ENCODE data around the gene SLC10A7.

The SLC10A7 gene

DNA sequence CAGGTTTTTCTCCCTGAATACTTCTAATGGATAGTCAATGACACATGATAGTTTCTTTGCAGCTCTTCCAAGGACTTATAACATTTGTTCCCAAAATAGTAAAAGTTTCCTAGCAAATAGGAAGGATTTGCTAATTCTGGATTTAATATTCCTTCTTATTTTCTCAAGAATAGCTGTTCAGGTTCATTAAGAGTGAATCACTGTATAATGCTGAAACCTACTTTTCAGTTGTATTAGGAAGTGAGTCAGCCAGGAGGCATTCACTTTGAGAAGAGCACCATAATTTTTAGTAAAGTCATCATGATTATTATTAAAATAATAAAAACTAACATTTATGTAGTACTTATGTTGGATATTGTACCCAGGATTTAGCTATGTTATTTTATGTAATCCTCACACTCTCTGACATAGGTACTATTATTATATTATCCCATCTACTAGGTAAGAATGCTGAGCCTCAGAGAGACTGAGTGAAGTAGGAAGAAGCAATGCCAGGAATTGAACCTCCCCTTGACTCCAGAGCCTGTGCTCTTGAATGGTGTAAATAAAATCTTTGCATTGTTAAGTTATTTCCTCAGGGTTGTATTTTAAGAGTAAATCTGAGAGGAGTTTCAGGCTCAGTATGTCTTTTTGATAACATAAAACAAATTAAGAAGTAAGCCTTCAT is 192.6 kb downstream of the SLC10A7 start:
- Histone ChIP-seq H3K9ac (ENCODE audit: low read length) (no peak overlapping the region), H3K9me3 (replicated peaks; ENCODE audit: insufficient read depth, low read length) (no peaks in the 10 kb centered on the region), H3K9me2 (replicated peaks; ENCODE audit: insufficient read depth, low read length) (no peaks in the 10 kb centered on the region), H3K27ac (ENCODE audit: low read length) (no peak overlapping the region), H3K4me1 (ENCODE audit: low read length) (peaks cover 12% of the 10 kb centered on the region), H3K27me3 (replicated peaks; ENCODE audit: insufficient read depth, low read length) (no peaks in the 10 kb centered on the region), H3K79me2 (ENCODE audit: low read length) (no peaks in the 10 kb centered on the region), H3K4me2 (ENCODE audit: low read depth, low read length) (no peak overlapping the region), H3K36me3 (replicated peaks; ENCODE audit: insufficient read depth, low read length) (no peaks in the 10 kb centered on the region), H2AFZ (ENCODE audit: low read length) (no peak overlapping the region), H4K20me1 (ENCODE audit: insufficient read depth, low read length) (no peaks in the 10 kb centered on the region), H3F3A (ENCODE audit: insufficient read depth, low read length) (peaks cover 10% of the 10 kb centered on the region), H3K4me3 (ENCODE audit: low read length) (no peak overlapping the region)
- DNase-seq: no peak
- TF ChIP-seq EZH2 (optimal IDR thresholded peaks at IDR 0.05; ENCODE audit: low read depth, low read length) (no peak), EZH2phosphoT487 (IDR thresholded peaks at IDR 0.05; ENCODE audit: low read length) (no peak)
- TF ChIP-seq, protein P1, sequence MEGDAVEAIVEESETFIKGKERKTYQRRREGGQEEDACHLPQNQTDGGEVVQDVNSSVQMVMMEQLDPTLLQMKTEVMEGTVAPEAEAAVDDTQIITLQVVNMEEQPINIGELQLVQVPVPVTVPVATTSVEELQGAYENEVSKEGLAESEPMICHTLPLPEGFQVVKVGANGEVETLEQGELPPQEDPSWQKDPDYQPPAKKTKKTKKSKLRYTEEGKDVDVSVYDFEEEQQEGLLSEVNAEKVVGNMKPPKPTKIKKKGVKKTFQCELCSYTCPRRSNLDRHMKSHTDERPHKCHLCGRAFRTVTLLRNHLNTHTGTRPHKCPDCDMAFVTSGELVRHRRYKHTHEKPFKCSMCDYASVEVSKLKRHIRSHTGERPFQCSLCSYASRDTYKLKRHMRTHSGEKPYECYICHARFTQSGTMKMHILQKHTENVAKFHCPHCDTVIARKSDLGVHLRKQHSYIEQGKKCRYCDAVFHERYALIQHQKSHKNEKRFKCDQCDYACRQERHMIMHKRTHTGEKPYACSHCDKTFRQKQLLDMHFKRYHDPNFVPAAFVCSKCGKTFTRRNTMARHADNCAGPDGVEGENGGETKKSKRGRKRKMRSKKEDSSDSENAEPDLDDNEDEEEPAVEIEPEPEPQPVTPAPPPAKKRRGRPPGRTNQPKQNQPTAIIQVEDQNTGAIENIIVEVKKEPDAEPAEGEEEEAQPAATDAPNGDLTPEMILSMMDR (IDR thresholded peaks at IDR 0.05; ENCODE audit: low read length): no peak

DNA sequence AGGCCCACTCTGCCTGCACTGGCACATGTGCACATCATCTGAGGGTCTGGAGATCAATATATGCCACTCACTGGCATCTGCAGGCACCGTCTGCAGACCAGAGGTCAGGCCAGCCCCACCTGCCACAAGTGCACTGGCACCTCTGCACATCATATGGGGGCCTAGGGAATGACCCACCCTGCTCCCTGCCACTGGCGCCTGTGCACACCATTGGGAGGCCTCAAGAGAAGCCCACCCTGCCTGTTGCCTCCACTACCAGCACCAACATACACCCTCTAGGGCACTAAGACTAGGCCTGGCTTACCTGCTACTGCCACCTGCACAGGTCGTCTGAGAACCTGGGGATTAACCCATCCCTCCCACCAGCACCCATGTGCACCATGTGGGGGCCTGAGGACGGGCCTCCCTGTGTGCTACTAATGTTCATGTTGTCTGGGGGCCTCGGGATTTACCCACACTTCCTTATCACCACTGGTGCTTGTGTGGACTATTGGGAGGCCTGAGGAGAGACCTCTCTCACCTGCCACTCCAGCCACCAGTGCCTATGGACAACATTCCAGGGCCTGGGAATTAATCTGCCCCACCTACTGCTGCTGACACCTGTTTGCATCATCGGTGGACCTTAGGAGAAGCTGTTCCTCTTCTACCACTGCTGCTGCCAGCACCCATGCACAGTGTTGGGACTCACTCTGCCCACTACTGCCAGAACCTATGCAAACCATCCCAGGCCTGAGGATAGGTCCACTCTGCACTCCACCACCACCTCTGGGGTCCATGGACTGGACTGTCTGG is 193.7 kb downstream of the SLC10A7 start:
- DNase-seq: no peak
- H3K27me3 ChIP-seq (replicated peaks; ENCODE audit: insufficient read depth, low read length): no peaks in the 10 kb centered on the region
- H3F3A ChIP-seq (ENCODE audit: insufficient read depth, low read length): no peaks in the 10 kb centered on the region
- no peak overlapping the region for H3K9ac ChIP-seq (ENCODE audit: low read length)
- no peak for TF ChIP-seq EZH2 (optimal IDR thresholded peaks at IDR 0.05; ENCODE audit: low read depth, low read length)
- TF ChIP-seq, protein P1 (IDR thresholded peaks at IDR 0.05; ENCODE audit: low read length): no peak
- no peak for TF ChIP-seq EZH2phosphoT487 (IDR thresholded peaks at IDR 0.05; ENCODE audit: low read length)
- no peaks in the 10 kb centered on the region for H3K9me3 ChIP-seq (replicated peaks; ENCODE audit: insufficient read depth, low read length)
- H3K4me1 ChIP-seq (ENCODE audit: low read length): peaks cover under 1% of the 10 kb centered on the region
- H3K4me3 ChIP-seq (ENCODE audit: low read length): no peak overlapping the region
- no peak overlapping the region for H3K27ac ChIP-seq (ENCODE audit: low read length)
- H4K20me1 ChIP-seq (ENCODE audit: insufficient read depth, low read length): no peaks in the 10 kb centered on the region
- H3K9me2 ChIP-seq (replicated peaks; ENCODE audit: insufficient read depth, low read length): no peaks in the 10 kb centered on the region
- H3K79me2 ChIP-seq (ENCODE audit: low read length): no peaks in the 10 kb centered on the region
- H3K36me3 ChIP-seq (replicated peaks; ENCODE audit: insufficient read depth, low read length): no peaks in the 10 kb centered on the region
- H2AFZ ChIP-seq (ENCODE audit: low read length): no peak overlapping the region
- H3K4me2 ChIP-seq (ENCODE audit: low read depth, low read length): no peak overlapping the region

DNA sequence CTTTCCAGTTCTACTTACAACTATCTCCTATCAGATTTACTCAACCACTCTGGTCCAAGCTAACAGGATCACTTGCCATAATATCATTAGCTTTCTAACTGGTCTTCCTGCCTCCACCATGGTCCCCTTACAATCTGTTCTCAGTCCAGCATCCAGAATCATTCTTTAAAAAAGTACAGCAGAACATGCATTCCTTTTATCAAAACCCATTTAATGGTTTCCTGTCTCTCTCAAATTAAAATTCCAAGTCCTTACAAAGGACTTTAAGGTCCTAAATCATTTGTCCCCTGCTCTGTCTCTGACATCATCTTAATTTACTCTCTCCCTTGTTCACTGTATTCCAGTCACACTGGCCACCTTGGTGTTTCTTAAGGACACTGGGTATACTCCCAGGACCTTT is 202.8 kb downstream of the SLC10A7 start:
- H4K20me1 ChIP-seq (ENCODE audit: insufficient read depth, low read length): no peaks in the 10 kb centered on the region
- no peak overlapping the region for H3K27ac ChIP-seq (ENCODE audit: low read length)
- no peak overlapping the region for H3K4me2 ChIP-seq (ENCODE audit: low read depth, low read length)
- DNase-seq: no peak
- H3F3A ChIP-seq (ENCODE audit: insufficient read depth, low read length): no peaks in the 10 kb centered on the region
- no peak overlapping the region for H3K9ac ChIP-seq (ENCODE audit: low read length)
- no peak overlapping the region for H3K4me3 ChIP-seq (ENCODE audit: low read length)
- no peaks in the 10 kb centered on the region for H3K4me1 ChIP-seq (ENCODE audit: low read length)
- H2AFZ ChIP-seq (ENCODE audit: low read length): no peak overlapping the region
- TF ChIP-seq, protein P1 (IDR thresholded peaks at IDR 0.05; ENCODE audit: low read length): no peak
- TF ChIP-seq EZH2phosphoT487 (IDR thresholded peaks at IDR 0.05; ENCODE audit: low read length): no peak
- no peak for TF ChIP-seq EZH2 (optimal IDR thresholded peaks at IDR 0.05; ENCODE audit: low read depth, low read length)
- H3K27me3 ChIP-seq (replicated peaks; ENCODE audit: insufficient read depth, low read length): no peaks in the 10 kb centered on the region
- H3K9me3 ChIP-seq (replicated peaks; ENCODE audit: insufficient read depth, low read length): no peaks in the 10 kb centered on the region
- no peaks in the 10 kb centered on the region for H3K9me2 ChIP-seq (replicated peaks; ENCODE audit: insufficient read depth, low read length)
- no peaks in the 10 kb centered on the region for H3K36me3 ChIP-seq (replicated peaks; ENCODE audit: insufficient read depth, low read length)
- no peaks in the 10 kb centered on the region for H3K79me2 ChIP-seq (ENCODE audit: low read length)
